B cell (primary cell): ENCODE measurements around the gene TYW1B.
"Not testable (repeated sequence)": the region's sequence is repeated elsewhere in the genome, so short reads cannot be mapped to it uniquely, and the experiment has no call there.

ENCODE experiments used
- CTCF ChIP-seq: fragments of 200-600 bp; IDR thresholded peaks from one replicate; pipeline ENCODE4 v1.8.0; 2022; ENCODE audit warnings: antibody characterized with exemption, mild to moderate bottlenecking
- EZH2 ChIP-seq: IDR thresholded peaks from 2 replicates; pipeline ENCODE4 v1.6.1; 2012; ENCODE audit warnings: borderline replicate concordance, low read depth, mild to moderate bottlenecking, moderate library complexity, low read length; ENCODE audit not compliant: insufficient read depth, poor library complexity, severe bottlenecking

GRCh38 chr7:72730815-72731214 is 97.2 kb downstream of the TYW1B start:
- TF ChIP-seq EZH2, CTCF: not testable (repeated sequence)
